HEK293 (cell line): ENCODE measurements around the gene STX5.

Experiments used
- GLI2 ChIP-seq: fragments of 450-650 bp; formaldehyde crosslinking; IDR thresholded peaks from 2 replicates; pipeline ENCODE4; 2017; ENCODE audit warnings: missing biosample characterization, missing genetic modification characterization, low read depth, borderline replicate concordance
- GLIS1 ChIP-seq: fragments of 450-650 bp; formaldehyde crosslinking; IDR thresholded peaks from 2 replicates; pipeline ENCODE4 v1.5.1; 2016; ENCODE audit warnings: missing biosample characterization, missing genetic modification characterization
- KLF1 ChIP-seq: fragments of 450-650 bp; formaldehyde crosslinking; IDR thresholded peaks from 2 replicates; pipeline ENCODE4 v1.5.1; 2016; ENCODE audit warnings: missing biosample characterization, missing genetic modification characterization
- KLF7 ChIP-seq: fragments of 450-650 bp; formaldehyde crosslinking; IDR thresholded peaks from 2 replicates; pipeline ENCODE4 v1.5.1; 2016; ENCODE audit warnings: missing biosample characterization, missing genetic modification characterization, borderline replicate concordance
- KLF9 ChIP-seq: fragments of 450-650 bp; formaldehyde crosslinking; IDR thresholded peaks from 2 replicates; pipeline ENCODE4 v1.5.1; 2016; ENCODE audit warnings: missing biosample characterization, missing genetic modification characterization, low read depth
- SP2 ChIP-seq: fragments of 450-650 bp; formaldehyde crosslinking; IDR thresholded peaks from 2 replicates; pipeline ENCODE4 v1.5.1; 2016; ENCODE audit warnings: missing biosample characterization, missing genetic modification characterization
- SP3 ChIP-seq: fragments of 450-650 bp; formaldehyde crosslinking; IDR thresholded peaks from 2 replicates; pipeline ENCODE4 v1.5.1; 2016; ENCODE audit warnings: missing biosample characterization, missing genetic modification characterization
- SP7 ChIP-seq: fragments of 450-650 bp; formaldehyde crosslinking; IDR thresholded peaks from 2 replicates; pipeline ENCODE4 v1.5.1; 2016; ENCODE audit warnings: missing biosample characterization, missing genetic modification characterization
- WT1 ChIP-seq: fragments of 450-650 bp; formaldehyde crosslinking; IDR thresholded peaks from 2 replicates; pipeline ENCODE4 v1.5.1; 2016; ENCODE audit warnings: missing biosample characterization, missing genetic modification characterization
- ZBTB17 ChIP-seq: fragments of 450-650 bp; formaldehyde crosslinking; IDR thresholded peaks from 2 replicates; pipeline ENCODE4 v1.5.1; 2016; ENCODE audit warnings: missing biosample characterization, missing genetic modification characterization
- ZBTB20 ChIP-seq: fragments of 450-650 bp; formaldehyde crosslinking; IDR thresholded peaks from 2 replicates; pipeline ENCODE4 v1.5.1; 2016; ENCODE audit warnings: missing biosample characterization, missing genetic modification characterization
- ZBTB6 ChIP-seq: fragments of 450-650 bp; formaldehyde crosslinking; IDR thresholded peaks from 2 replicates; pipeline ENCODE4 v1.5.1; 2017; ENCODE audit warnings: missing biosample characterization, missing genetic modification characterization
- ZBTB7A ChIP-seq: fragments of 450-650 bp; formaldehyde crosslinking; IDR thresholded peaks from 2 replicates; pipeline ENCODE4 v1.5.1; 2016; ENCODE audit warnings: low read depth, missing biosample characterization, missing genetic modification characterization
- ZBTB8A ChIP-seq: fragments of 450-650 bp; formaldehyde crosslinking; IDR thresholded peaks from 2 replicates; pipeline ENCODE4 v1.5.1; 2016; ENCODE audit warnings: missing biosample characterization, missing genetic modification characterization
- ZFP69B ChIP-seq: fragments of 450-650 bp; formaldehyde crosslinking; IDR thresholded peaks from 2 replicates; pipeline ENCODE4 v1.5.1; 2016; ENCODE audit warnings: missing biosample characterization, missing genetic modification characterization
- ZNF138 ChIP-seq: fragments of 450-650 bp; formaldehyde crosslinking; IDR thresholded peaks from 2 replicates; pipeline ENCODE4 v1.5.1; 2016; ENCODE audit warnings: missing biosample characterization, missing genetic modification characterization, borderline replicate concordance
- ZNF140 ChIP-seq: fragments of 450-650 bp; formaldehyde crosslinking; IDR thresholded peaks from 2 replicates; pipeline ENCODE4 v1.5.1; 2016; ENCODE audit warnings: missing biosample characterization, missing genetic modification characterization
- ZNF2 ChIP-seq: fragments of 450-650 bp; formaldehyde crosslinking; IDR thresholded peaks from 2 replicates; pipeline ENCODE4 v1.5.1; 2016; ENCODE audit warnings: missing biosample characterization, missing genetic modification characterization
- ZNF24 ChIP-seq: fragments of 450-650 bp; formaldehyde crosslinking; IDR thresholded peaks from 2 replicates; pipeline ENCODE4 v1.5.1; 2016; ENCODE audit warnings: missing biosample characterization, missing genetic modification characterization
- ZNF26 ChIP-seq: fragments of 450-650 bp; formaldehyde crosslinking; IDR thresholded peaks from 2 replicates; pipeline ENCODE4 v1.5.1; 2016; ENCODE audit warnings: missing biosample characterization, missing genetic modification characterization
- ZNF335 ChIP-seq: fragments of 450-650 bp; formaldehyde crosslinking; conservative IDR thresholded peaks from 2 replicates; pipeline ENCODE4 v1.5.1; 2016; ENCODE audit warnings: missing biosample characterization, missing genetic modification characterization
- ZNF341 ChIP-seq: fragments of 450-650 bp; formaldehyde crosslinking; IDR thresholded peaks from 2 replicates; pipeline ENCODE4; 2016; ENCODE audit warnings: low read depth, missing biosample characterization, missing genetic modification characterization
- ZNF423 ChIP-seq: fragments of 450-650 bp; formaldehyde crosslinking; IDR thresholded peaks from 2 replicates; pipeline ENCODE4 v1.5.1; 2016; ENCODE audit warnings: missing biosample characterization, missing genetic modification characterization
- ZNF544 ChIP-seq: fragments of 450-650 bp; formaldehyde crosslinking; IDR thresholded peaks from 2 replicates; pipeline ENCODE4 v1.5.0; 2017; ENCODE audit warnings: missing biosample characterization, missing genetic modification characterization
- ZNF600 ChIP-seq: fragments of 450-650 bp; formaldehyde crosslinking; IDR thresholded peaks from 2 replicates; pipeline ENCODE4 v1.5.1; 2016; ENCODE audit warnings: missing biosample characterization, missing genetic modification characterization
- ZNF660 ChIP-seq: fragments of 450-650 bp; IDR thresholded peaks from 2 replicates; pipeline ENCODE4 v1.5.1; 2018; ENCODE audit warnings: missing biosample characterization, mild to moderate bottlenecking, missing genetic modification characterization
- ZNF791 ChIP-seq: fragments of 450-650 bp; formaldehyde crosslinking; IDR thresholded peaks from 2 replicates; pipeline ENCODE4 v1.5.1; 2016; ENCODE audit warnings: missing biosample characterization, missing genetic modification characterization
- TF ChIP-seq, protein P1 (sequence below): fragments of 450-650 bp; formaldehyde crosslinking; IDR thresholded peaks from 2 replicates; pipeline ENCODE4 v1.5.1; 2016; ENCODE audit warnings: missing biosample characterization, missing genetic modification characterization
- TF ChIP-seq, protein P2 (sequence below): fragments of 450-650 bp; formaldehyde crosslinking; IDR thresholded peaks from 2 replicates; pipeline ENCODE4 v1.5.1; 2016; ENCODE audit warnings: missing biosample characterization, missing genetic modification characterization
- TF ChIP-seq, protein P3 (sequence below): fragments of 450-650 bp; formaldehyde crosslinking; IDR thresholded peaks from 2 replicates; pipeline ENCODE4 v1.5.1; 2016; ENCODE audit warnings: missing biosample characterization, missing genetic modification characterization
- TF ChIP-seq, protein P4 (sequence below): fragments of 450-650 bp; formaldehyde crosslinking; conservative IDR thresholded peaks from 2 replicates; pipeline ENCODE4 v1.5.1; 2016; ENCODE audit warnings: low read depth, missing biosample characterization, missing genetic modification characterization

The STX5 gene

GRCh38 chr11:62791501-62792201 is 40.2 kb downstream of the STX5 start, which contains the start of gene TMEM223 (continued):
- TF ChIP-seq ZNF2, result peak; percentile 66; the same call in 1 of the 2 replicates
- TF ChIP-seq KLF1 (tag by site-specific recombination), result peak; percentile 54
- peak; percentile 65; the same call in 1 of the 2 replicates for TF ChIP-seq ZBTB17 (tag by site-specific recombination)
- peak; percentile 86 for TF ChIP-seq SP3 (tag by site-specific recombination)
- TF ChIP-seq SP7, result peak; percentile 48; the same call in 1 of the 2 replicates
- no peak for TF ChIP-seq ZNF341 (tag by site-specific recombination)
- TF ChIP-seq ZNF660 (tag by site-specific recombination), result peak; percentile 13; the same call in 1 of the 2 replicates
- TF ChIP-seq ZBTB6, result no peak
- TF ChIP-seq KLF7 (tag by site-specific recombination), result 0 out of 2 replicates have a peak, but pooled peaks have one; percentile 55
- TF ChIP-seq ZNF791 (tag by site-specific recombination), result no peak
- no peak for TF ChIP-seq ZNF26 (tag by site-specific recombination)
- TF ChIP-seq, protein P1, sequence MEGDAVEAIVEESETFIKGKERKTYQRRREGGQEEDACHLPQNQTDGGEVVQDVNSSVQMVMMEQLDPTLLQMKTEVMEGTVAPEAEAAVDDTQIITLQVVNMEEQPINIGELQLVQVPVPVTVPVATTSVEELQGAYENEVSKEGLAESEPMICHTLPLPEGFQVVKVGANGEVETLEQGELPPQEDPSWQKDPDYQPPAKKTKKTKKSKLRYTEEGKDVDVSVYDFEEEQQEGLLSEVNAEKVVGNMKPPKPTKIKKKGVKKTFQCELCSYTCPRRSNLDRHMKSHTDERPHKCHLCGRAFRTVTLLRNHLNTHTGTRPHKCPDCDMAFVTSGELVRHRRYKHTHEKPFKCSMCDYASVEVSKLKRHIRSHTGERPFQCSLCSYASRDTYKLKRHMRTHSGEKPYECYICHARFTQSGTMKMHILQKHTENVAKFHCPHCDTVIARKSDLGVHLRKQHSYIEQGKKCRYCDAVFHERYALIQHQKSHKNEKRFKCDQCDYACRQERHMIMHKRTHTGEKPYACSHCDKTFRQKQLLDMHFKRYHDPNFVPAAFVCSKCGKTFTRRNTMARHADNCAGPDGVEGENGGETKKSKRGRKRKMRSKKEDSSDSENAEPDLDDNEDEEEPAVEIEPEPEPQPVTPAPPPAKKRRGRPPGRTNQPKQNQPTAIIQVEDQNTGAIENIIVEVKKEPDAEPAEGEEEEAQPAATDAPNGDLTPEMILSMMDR, result peak; percentile 29; the same call in 1 of the 2 replicates
- TF ChIP-seq ZNF138, result no peak
- TF ChIP-seq ZNF544 (tag by site-specific recombination), result no peak
- TF ChIP-seq KLF9 (tag by site-specific recombination), result peak; percentile 74
- TF ChIP-seq GLI2 (tag by site-specific recombination), result no peak
- TF ChIP-seq, protein P2, sequence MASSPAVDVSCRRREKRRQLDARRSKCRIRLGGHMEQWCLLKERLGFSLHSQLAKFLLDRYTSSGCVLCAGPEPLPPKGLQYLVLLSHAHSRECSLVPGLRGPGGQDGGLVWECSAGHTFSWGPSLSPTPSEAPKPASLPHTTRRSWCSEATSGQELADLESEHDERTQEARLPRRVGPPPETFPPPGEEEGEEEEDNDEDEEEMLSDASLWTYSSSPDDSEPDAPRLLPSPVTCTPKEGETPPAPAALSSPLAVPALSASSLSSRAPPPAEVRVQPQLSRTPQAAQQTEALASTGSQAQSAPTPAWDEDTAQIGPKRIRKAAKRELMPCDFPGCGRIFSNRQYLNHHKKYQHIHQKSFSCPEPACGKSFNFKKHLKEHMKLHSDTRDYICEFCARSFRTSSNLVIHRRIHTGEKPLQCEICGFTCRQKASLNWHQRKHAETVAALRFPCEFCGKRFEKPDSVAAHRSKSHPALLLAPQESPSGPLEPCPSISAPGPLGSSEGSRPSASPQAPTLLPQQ (tag by site-specific recombination), result 0 out of 2 replicates have a peak, but pooled peaks have one; percentile 13
- TF ChIP-seq WT1 (tag by site-specific recombination), result no peak
- TF ChIP-seq, protein P3, sequence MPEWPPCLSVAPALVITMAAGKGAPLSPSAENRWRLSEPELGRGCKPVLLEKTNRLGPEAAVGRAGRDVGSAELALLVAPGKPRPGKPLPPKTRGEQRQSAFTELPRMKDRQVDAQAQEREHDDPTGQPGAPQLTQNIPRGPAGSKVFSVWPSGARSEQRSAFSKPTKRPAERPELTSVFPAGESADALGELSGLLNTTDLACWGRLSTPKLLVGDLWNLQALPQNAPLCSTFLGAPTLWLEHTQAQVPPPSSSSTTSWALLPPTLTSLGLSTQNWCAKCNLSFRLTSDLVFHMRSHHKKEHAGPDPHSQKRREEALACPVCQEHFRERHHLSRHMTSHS, result no peak
- TF ChIP-seq ZNF335, result peak; percentile 93
- peak; percentile 58 for TF ChIP-seq GLIS1 (tag by site-specific recombination)
- 0 out of 2 replicates have a peak, but pooled peaks have one; percentile 38 for TF ChIP-seq ZNF423
- no peak for TF ChIP-seq ZNF140 (tag by site-specific recombination)
- TF ChIP-seq, protein P4, sequence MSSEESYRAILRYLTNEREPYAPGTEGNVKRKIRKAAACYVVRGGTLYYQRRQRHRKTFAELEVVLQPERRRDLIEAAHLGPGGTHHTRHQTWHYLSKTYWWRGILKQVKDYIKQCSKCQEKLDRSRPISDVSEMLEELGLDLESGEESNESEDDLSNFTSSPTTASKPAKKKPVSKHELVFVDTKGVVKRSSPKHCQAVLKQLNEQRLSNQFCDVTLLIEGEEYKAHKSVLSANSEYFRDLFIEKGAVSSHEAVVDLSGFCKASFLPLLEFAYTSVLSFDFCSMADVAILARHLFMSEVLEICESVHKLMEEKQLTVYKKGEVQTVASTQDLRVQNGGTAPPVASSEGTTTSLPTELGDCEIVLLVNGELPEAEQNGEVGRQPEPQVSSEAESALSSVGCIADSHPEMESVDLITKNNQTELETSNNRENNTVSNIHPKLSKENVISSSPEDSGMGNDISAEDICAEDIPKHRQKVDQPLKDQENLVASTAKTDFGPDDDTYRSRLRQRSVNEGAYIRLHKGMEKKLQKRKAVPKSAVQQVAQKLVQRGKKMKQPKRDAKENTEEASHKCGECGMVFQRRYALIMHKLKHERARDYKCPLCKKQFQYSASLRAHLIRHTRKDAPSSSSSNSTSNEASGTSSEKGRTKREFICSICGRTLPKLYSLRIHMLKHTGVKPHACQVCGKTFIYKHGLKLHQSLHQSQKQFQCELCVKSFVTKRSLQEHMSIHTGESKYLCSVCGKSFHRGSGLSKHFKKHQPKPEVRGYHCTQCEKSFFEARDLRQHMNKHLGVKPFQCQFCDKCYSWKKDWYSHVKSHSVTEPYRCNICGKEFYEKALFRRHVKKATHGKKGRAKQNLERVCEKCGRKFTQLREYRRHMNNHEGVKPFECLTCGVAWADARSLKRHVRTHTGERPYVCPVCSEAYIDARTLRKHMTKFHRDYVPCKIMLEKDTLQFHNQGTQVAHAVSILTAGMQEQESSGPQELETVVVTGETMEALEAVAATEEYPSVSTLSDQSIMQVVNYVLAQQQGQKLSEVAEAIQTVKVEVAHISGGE, result peak; percentile 88
- peak; percentile 98 for TF ChIP-seq ZNF600 (tag by site-specific recombination)
- TF ChIP-seq ZNF24 (tag by site-specific recombination), result peak; percentile 43; the same call in 1 of the 2 replicates
- peak; percentile 91 for TF ChIP-seq SP2
- no peak for TF ChIP-seq ZFP69B (tag by site-specific recombination)
- TF ChIP-seq ZBTB7A (tag by site-specific recombination), result no peak
- peak; percentile 61; the same call in 1 of the 2 replicates for TF ChIP-seq ZBTB20 (tag by site-specific recombination)
- TF ChIP-seq ZBTB8A (tag by site-specific recombination), result no peak
